SK-N-SH treated with all-trans-retinoic acid at 6 μM for 48 hours (cell line): ENCODE data around the gene SMG7.

ENCODE experiments used
- ATAC-seq: fragments of 200-7000 bp; cut with Tn5 transposase; 3 replicates; pipeline ENCODE4 v1.9.1; 2020; ENCODE audit warnings: mild to moderate bottlenecking, moderate library complexity
- ARNTL ChIP-seq: fragments of 450-650 bp; formaldehyde crosslinking; IDR thresholded peaks from 2 replicates; pipeline ENCODE4 v1.5.0; 2020; ENCODE audit warnings: low read depth, mild to moderate bottlenecking, moderate library complexity, borderline replicate concordance
- BACH2 ChIP-seq: fragments of 250-450 bp; sonication (Bioruptor Pico); IDR thresholded peaks from 2 replicates; pipeline ENCODE4 v1.9.0; 2021; ENCODE audit warnings: mild to moderate bottlenecking, borderline replicate concordance
- CSDC2 ChIP-seq: fragments of 250-450 bp; sonication (Bioruptor Pico); IDR thresholded peaks from 2 replicates; pipeline ENCODE4 v1.5.0; 2020; ENCODE audit warnings: mild to moderate bottlenecking, moderate library complexity
- ESRRG ChIP-seq: fragments of 250-450 bp; sonication (Bioruptor Pico); IDR thresholded peaks from 2 replicates; pipeline ENCODE4 v1.6.1; 2021; ENCODE audit warnings: mild to moderate bottlenecking
- GLIS3 ChIP-seq: fragments of 250-450 bp; sonication (Bioruptor Pico); IDR thresholded peaks from 2 replicates; pipeline ENCODE4 v1.5.0; 2020; ENCODE audit warnings: mild to moderate bottlenecking, moderate library complexity
- ISL1 ChIP-seq: fragments of 250-450 bp; sonication (Bioruptor Pico); IDR thresholded peaks from 2 replicates; pipeline ENCODE4 v2.1.2; 2022; ENCODE audit warnings: mild to moderate bottlenecking, moderate library complexity
- OSR1 ChIP-seq: fragments of 250-450 bp; sonication (Bioruptor Pico); IDR thresholded peaks from 2 replicates; pipeline ENCODE4 v1.8.0; 2022; ENCODE audit warnings: moderate library complexity, mild to moderate bottlenecking, inconsistent platforms
- PPARA ChIP-seq: fragments of 250-450 bp; sonication (Bioruptor Pico); IDR thresholded peaks from 2 replicates; pipeline ENCODE4 v1.5.0; 2020; ENCODE audit warnings: mild to moderate bottlenecking, borderline replicate concordance
- SNAI2 ChIP-seq: fragments of 250-450 bp; sonication (Bioruptor Pico); IDR thresholded peaks from 2 replicates; pipeline ENCODE4 v1.5.0; 2020; ENCODE audit warnings: mild to moderate bottlenecking, moderate library complexity
- TCF4 ChIP-seq: fragments of 250-450 bp; sonication (Bioruptor Pico); IDR thresholded peaks from 2 replicates; pipeline ENCODE4 v1.8.0; 2021; ENCODE audit warnings: mild to moderate bottlenecking, moderate library complexity, borderline replicate concordance
- TOX ChIP-seq: fragments of 250-450 bp; sonication (Bioruptor Pico); IDR thresholded peaks from 2 replicates; pipeline ENCODE4 v1.8.0; 2021; ENCODE audit warnings: mild to moderate bottlenecking, moderate library complexity, borderline replicate concordance
- ZC3H10 ChIP-seq: fragments of 250-450 bp; sonication (Bioruptor Pico); IDR thresholded peaks from 2 replicates; pipeline ENCODE4 v1.5.1; 2021; ENCODE audit warnings: mild to moderate bottlenecking, moderate library complexity
- ZFP3 ChIP-seq: fragments of 250-450 bp; sonication (Bioruptor Pico); IDR thresholded peaks from 2 replicates; pipeline ENCODE4 v1.5.0; 2020; ENCODE audit warnings: mild to moderate bottlenecking, moderate library complexity
- ZFP30 ChIP-seq: fragments of 450-650 bp; formaldehyde crosslinking; IDR thresholded peaks from 2 replicates; pipeline ENCODE4 v1.5.0; 2022; ENCODE audit warnings: mild to moderate bottlenecking, moderate library complexity
- ZNF565 ChIP-seq: fragments of 450-650 bp; formaldehyde crosslinking; conservative IDR thresholded peaks from 2 replicates; pipeline ENCODE4 v1.5.0; 2020; ENCODE audit warnings: low read depth, mild to moderate bottlenecking, moderate library complexity
- ZNF70 ChIP-seq: fragments of 450-650 bp; formaldehyde crosslinking; IDR thresholded peaks from 2 replicates; pipeline ENCODE4 v1.5.0; 2020; ENCODE audit warnings: mild to moderate bottlenecking, moderate library complexity
- ZNF8 ChIP-seq: fragments of 450-650 bp; formaldehyde crosslinking; IDR thresholded peaks from 2 replicates; pipeline ENCODE4 v1.5.0; 2020; ENCODE audit warnings: mild to moderate bottlenecking, moderate library complexity
- TF ChIP-seq, protein P1 (sequence below): fragments of 250-450 bp; sonication (Bioruptor Pico); IDR thresholded peaks from 2 replicates; pipeline ENCODE4 v1.5.1; 2020; ENCODE audit warnings: low read depth, mild to moderate bottlenecking, moderate library complexity
- TF ChIP-seq, protein P2 (sequence below): fragments of 250-450 bp; sonication (Bioruptor Pico); IDR thresholded peaks from 2 replicates; pipeline ENCODE4 v1.8.0; 2020; ENCODE audit warnings: mild to moderate bottlenecking, moderate library complexity, borderline replicate concordance
- TF ChIP-seq, protein P3 (sequence below): fragments of 250-450 bp; sonication (Bioruptor Pico); IDR thresholded peaks from 2 replicates; pipeline ENCODE4 v1.5.1; 2021; ENCODE audit warnings: mild to moderate bottlenecking, moderate library complexity
- TF ChIP-seq, protein P4 (sequence below): fragments of 250-450 bp; sonication (Bioruptor Pico); IDR thresholded peaks from 2 replicates; pipeline ENCODE4 v1.5.0; 2020; ENCODE audit warnings: mild to moderate bottlenecking, moderate library complexity
- TF ChIP-seq, protein P5 (sequence below): fragments of 250-450 bp; sonication (Bioruptor Pico); IDR thresholded peaks from 2 replicates; pipeline ENCODE4 v1.8.0; 2021; ENCODE audit warnings: low read depth, mild to moderate bottlenecking, moderate library complexity, borderline replicate concordance

Gene SMG7

DNA sequence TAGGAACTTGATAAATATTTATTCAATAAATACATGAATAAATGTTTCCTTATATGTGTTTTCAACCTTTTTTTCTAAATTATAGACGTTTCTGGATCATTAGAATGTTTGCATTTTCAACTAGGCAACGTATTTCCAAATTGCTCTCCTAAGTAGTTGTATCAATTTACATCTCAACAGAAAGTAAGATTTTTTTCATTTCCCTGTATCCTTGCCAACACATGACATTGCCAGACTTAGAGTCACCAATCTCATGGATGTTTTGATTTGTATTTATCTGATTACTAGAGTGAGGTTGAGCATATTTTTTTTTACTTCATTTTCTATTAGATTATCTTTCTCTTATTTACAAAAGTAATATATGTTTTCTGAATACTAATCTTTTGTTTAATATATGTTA lies 22.2 kb upstream of the SMG7 start:
- no peak for TF ChIP-seq PPARA (CRISPR knock-in tag)
- TF ChIP-seq ZC3H10 (CRISPR knock-in tag): no peak
- no peak for TF ChIP-seq ZFP3
- TF ChIP-seq, protein P1, sequence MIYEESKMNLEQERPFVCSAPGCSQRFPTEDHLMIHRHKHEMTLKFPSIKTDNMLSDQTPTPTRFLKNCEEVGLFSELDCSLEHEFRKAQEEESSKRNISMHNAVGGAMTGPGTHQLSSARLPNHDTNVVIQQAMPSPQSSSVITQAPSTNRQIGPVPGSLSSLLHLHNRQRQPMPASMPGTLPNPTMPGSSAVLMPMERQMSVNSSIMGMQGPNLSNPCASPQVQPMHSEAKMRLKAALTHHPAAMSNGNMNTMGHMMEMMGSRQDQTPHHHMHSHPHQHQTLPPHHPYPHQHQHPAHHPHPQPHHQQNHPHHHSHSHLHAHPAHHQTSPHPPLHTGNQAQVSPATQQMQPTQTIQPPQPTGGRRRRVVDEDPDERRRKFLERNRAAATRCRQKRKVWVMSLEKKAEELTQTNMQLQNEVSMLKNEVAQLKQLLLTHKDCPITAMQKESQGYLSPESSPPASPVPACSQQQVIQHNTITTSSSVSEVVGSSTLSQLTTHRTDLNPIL (CRISPR knock-in tag): no peak
- TF ChIP-seq TOX (CRISPR knock-in tag): no peak
- no peak for TF ChIP-seq SNAI2 (CRISPR knock-in tag)
- TF ChIP-seq, protein P2, sequence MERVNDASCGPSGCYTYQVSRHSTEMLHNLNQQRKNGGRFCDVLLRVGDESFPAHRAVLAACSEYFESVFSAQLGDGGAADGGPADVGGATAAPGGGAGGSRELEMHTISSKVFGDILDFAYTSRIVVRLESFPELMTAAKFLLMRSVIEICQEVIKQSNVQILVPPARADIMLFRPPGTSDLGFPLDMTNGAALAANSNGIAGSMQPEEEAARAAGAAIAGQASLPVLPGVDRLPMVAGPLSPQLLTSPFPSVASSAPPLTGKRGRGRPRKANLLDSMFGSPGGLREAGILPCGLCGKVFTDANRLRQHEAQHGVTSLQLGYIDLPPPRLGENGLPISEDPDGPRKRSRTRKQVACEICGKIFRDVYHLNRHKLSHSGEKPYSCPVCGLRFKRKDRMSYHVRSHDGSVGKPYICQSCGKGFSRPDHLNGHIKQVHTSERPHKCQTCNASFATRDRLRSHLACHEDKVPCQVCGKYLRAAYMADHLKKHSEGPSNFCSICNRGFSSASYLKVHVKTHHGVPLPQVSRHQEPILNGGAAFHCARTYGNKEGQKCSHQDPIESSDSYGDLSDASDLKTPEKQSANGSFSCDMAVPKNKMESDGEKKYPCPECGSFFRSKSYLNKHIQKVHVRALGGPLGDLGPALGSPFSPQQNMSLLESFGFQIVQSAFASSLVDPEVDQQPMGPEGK (CRISPR knock-in tag): no peak
- no peak for TF ChIP-seq ZNF8
- TF ChIP-seq ESRRG (CRISPR knock-in tag): no peak
- TF ChIP-seq, protein P3, sequence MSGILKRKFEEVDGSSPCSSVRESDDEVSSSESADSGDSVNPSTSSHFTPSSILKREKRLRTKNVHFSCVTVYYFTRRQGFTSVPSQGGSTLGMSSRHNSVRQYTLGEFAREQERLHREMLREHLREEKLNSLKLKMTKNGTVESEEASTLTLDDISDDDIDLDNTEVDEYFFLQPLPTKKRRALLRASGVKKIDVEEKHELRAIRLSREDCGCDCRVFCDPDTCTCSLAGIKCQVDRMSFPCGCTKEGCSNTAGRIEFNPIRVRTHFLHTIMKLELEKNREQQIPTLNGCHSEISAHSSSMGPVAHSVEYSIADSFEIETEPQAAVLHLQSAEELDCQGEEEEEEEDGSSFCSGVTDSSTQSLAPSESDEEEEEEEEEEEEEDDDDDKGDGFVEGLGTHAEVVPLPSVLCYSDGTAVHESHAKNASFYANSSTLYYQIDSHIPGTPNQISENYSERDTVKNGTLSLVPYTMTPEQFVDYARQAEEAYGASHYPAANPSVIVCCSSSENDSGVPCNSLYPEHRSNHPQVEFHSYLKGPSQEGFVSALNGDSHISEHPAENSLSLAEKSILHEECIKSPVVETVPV (CRISPR knock-in tag): no peak
- no peak for TF ChIP-seq ZFP30 (CRISPR knock-in tag)
- TF ChIP-seq OSR1 (CRISPR knock-in tag): no peak
- no peak for TF ChIP-seq GLIS3 (CRISPR knock-in tag)
- TF ChIP-seq, protein P4, sequence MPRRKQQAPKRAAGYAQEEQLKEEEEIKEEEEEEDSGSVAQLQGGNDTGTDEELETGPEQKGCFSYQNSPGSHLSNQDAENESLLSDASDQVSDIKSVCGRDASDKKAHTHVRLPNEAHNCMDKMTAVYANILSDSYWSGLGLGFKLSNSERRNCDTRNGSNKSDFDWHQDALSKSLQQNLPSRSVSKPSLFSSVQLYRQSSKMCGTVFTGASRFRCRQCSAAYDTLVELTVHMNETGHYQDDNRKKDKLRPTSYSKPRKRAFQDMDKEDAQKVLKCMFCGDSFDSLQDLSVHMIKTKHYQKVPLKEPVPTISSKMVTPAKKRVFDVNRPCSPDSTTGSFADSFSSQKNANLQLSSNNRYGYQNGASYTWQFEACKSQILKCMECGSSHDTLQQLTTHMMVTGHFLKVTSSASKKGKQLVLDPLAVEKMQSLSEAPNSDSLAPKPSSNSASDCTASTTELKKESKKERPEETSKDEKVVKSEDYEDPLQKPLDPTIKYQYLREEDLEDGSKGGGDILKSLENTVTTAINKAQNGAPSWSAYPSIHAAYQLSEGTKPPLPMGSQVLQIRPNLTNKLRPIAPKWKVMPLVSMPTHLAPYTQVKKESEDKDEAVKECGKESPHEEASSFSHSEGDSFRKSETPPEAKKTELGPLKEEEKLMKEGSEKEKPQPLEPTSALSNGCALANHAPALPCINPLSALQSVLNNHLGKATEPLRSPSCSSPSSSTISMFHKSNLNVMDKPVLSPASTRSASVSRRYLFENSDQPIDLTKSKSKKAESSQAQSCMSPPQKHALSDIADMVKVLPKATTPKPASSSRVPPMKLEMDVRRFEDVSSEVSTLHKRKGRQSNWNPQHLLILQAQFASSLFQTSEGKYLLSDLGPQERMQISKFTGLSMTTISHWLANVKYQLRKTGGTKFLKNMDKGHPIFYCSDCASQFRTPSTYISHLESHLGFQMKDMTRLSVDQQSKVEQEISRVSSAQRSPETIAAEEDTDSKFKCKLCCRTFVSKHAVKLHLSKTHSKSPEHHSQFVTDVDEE (CRISPR knock-in tag): no peak
- TF ChIP-seq ZNF70 (CRISPR knock-in tag): no peak
- TF ChIP-seq ARNTL (CRISPR knock-in tag): no peak
- no peak for TF ChIP-seq ZNF565
- peak; percentile 42; the same call in 1 of the 3 replicates for ATAC-seq

DNA sequence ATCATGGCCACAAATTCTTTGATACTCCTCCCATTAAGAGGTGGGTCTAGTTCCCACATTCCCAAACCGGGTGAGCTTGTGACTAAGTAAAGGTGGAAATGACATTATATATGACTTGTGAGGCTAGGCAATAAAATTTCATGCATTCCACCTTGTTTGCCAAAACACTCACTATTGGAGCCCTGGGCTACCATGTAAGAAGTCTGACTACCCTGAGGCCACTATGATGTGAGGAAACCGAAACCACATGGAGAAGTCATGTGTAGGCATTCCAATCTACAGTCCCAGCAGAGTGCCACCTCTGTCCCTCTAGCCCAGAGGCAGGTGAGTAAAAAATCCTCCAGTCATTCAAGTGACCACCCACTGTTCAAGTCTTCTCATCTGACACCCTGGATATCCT lies 17.9 kb upstream of the SMG7 start:
- TF ChIP-seq ARNTL (CRISPR knock-in tag) (no peak), GLIS3 (CRISPR knock-in tag) (no peak), TOX (CRISPR knock-in tag) (no peak), ISL1 (CRISPR knock-in tag) (no peak), OSR1 (CRISPR knock-in tag) (no peak), TCF4 (no peak), ESRRG (CRISPR knock-in tag) (no peak)
- TF ChIP-seq, protein P5, sequence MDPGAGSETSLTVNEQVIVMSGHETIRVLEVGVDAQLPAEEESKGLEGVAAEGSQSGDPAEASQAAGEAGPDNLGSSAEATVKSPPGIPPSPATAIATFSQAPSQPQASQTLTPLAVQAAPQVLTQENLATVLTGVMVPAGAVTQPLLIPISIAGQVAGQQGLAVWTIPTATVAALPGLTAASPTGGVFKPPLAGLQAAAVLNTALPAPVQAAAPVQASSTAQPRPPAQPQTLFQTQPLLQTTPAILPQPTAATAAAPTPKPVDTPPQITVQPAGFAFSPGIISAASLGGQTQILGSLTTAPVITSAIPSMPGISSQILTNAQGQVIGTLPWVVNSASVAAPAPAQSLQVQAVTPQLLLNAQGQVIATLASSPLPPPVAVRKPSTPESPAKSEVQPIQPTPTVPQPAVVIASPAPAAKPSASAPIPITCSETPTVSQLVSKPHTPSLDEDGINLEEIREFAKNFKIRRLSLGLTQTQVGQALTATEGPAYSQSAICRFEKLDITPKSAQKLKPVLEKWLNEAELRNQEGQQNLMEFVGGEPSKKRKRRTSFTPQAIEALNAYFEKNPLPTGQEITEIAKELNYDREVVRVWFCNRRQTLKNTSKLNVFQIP (CRISPR knock-in tag): no peak
- ATAC-seq: peak; percentile 28; the same call in 1 of the 3 replicates

DNA sequence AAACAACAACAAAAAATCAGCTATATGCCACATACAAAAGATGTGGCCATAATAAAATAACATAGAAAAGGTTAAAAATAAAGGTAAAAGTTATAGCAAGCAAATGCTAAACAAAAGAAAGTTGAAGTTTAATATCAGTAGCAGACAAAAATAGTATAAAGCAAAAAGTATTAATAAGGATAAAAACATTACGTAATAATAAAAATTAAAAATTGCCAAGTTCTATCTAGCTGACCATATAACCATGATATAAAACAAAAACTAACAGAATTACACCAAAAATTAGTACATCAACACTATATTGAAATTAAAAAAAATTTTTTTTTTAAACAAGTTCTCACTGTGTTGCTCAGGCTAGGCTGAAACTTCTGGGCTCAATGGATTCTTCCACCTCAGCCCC lies 15.5 kb upstream of the SMG7 start:
- TF ChIP-seq ARNTL (CRISPR knock-in tag): no peak
- no peak for TF ChIP-seq CSDC2
- TF ChIP-seq TCF4: no peak
- no peak for TF ChIP-seq ISL1 (CRISPR knock-in tag)
- TF ChIP-seq, protein P4 (CRISPR knock-in tag): no peak
- TF ChIP-seq ZFP30 (CRISPR knock-in tag): no peak
- no peak for TF ChIP-seq PPARA (CRISPR knock-in tag)
- no peak for TF ChIP-seq ZFP3
- TF ChIP-seq ZC3H10 (CRISPR knock-in tag): no peak
- no peak for TF ChIP-seq TOX (CRISPR knock-in tag)
- TF ChIP-seq SNAI2 (CRISPR knock-in tag): no peak
- no peak for TF ChIP-seq ZNF8
- TF ChIP-seq, protein P3 (CRISPR knock-in tag): no peak
- no peak for TF ChIP-seq BACH2 (CRISPR knock-in tag)
- TF ChIP-seq, all 23 proteins: peak for 0
- no peak for ATAC-seq
